MM.1S (cell line): ENCODE results near the gene C15orf40.

Source experiments
- DNase-seq: peaks from one replicate; pipeline ENCODE4 v3.0.0-alpha.2; 2015
- H2AFZ ChIP-seq: fragments of 300-600 bp; sonication (generic); 2 replicates; pipeline ENCODE4 v1.6.0; 2016; ENCODE audit warnings: antibody characterized with exemption, low read length
- H3F3A ChIP-seq: fragments of 300-600 bp; sonication (generic); 2 replicates; pipeline ENCODE4 v1.6.1; 2016; ENCODE audit warnings: mild to moderate bottlenecking, antibody characterized with exemption, low read length, moderate library complexity, mixed read lengths; ENCODE audit not compliant: insufficient read depth
- H3K27ac ChIP-seq: fragments of 300-600 bp; sonication (generic); 2 replicates; pipeline ENCODE4 v1.5.1; 2016; ENCODE audit warnings: mild to moderate bottlenecking, low read length
- H3K27me3 ChIP-seq: fragments of 300-600 bp; sonication (generic); replicated peaks from 2 replicates; pipeline ENCODE4 v1.6.0; 2016; ENCODE audit warnings: low read length; ENCODE audit not compliant: insufficient read depth
- H3K36me3 ChIP-seq: fragments of 300-600 bp; sonication (generic); replicated peaks from 2 replicates; pipeline ENCODE4 v1.6.1; 2016; ENCODE audit warnings: mild to moderate bottlenecking, low read length, mixed read lengths; ENCODE audit not compliant: insufficient read depth
- H3K4me1 ChIP-seq: fragments of 300-600 bp; sonication (generic); 2 replicates; pipeline ENCODE4 v1.6.1; 2016; ENCODE audit warnings: low read length, mixed read lengths
- H3K4me2 ChIP-seq: fragments of 300-600 bp; sonication (generic); 2 replicates; pipeline ENCODE4 v1.6.0; 2016; ENCODE audit warnings: low read depth, low read length
- H3K4me3 ChIP-seq: fragments of 300-600 bp; sonication (generic); 2 replicates; pipeline ENCODE4 v1.5.1; 2016; ENCODE audit warnings: low read length, mixed read lengths
- H3K79me2 ChIP-seq: fragments of 300-600 bp; sonication (generic); 2 replicates; pipeline ENCODE4 v1.6.1; 2016; ENCODE audit warnings: mixed run types, low read length, mixed read lengths
- H3K9ac ChIP-seq: fragments of 300-600 bp; sonication (generic); 2 replicates; pipeline ENCODE4 v1.6.1; 2016; ENCODE audit warnings: low read length, mixed read lengths
- H3K9me2 ChIP-seq: fragments of 300-600 bp; sonication (generic); replicated peaks from 2 replicates; pipeline ENCODE4 v1.6.1; 2016; ENCODE audit warnings: mild to moderate bottlenecking, low read length, mixed read lengths; ENCODE audit not compliant: insufficient read depth
- H3K9me3 ChIP-seq: fragments of 300-600 bp; sonication (generic); replicated peaks from 2 replicates; pipeline ENCODE4 v1.6.1; 2016; ENCODE audit warnings: mild to moderate bottlenecking, low read length, mixed read lengths; ENCODE audit not compliant: insufficient read depth
- H4K20me1 ChIP-seq: fragments of 300-600 bp; sonication (generic); 2 replicates; pipeline ENCODE4 v1.6.1; 2016; ENCODE audit warnings: mild to moderate bottlenecking, low read length, moderate library complexity, mixed read lengths; ENCODE audit not compliant: insufficient read depth
- EZH2 ChIP-seq: fragments of 300-600 bp; sonication (generic); optimal IDR thresholded peaks from 2 replicates; pipeline ENCODE3; 2017; ENCODE audit warnings: low read depth, mild to moderate bottlenecking, antibody characterized with exemption, low read length, mixed read lengths
- EZH2phosphoT487 ChIP-seq: fragments of 300-600 bp; sonication (generic); IDR thresholded peaks from 2 replicates; pipeline ENCODE4 v1.6.1; 2018; ENCODE audit warnings: antibody characterized with exemption, low read length
- TF ChIP-seq, protein P1 (sequence below): fragments of 300-600 bp; sonication (generic); IDR thresholded peaks from 2 replicates; pipeline ENCODE4 v1.5.1; 2016; ENCODE audit warnings: antibody characterized with exemption, low read length, mixed read lengths

Gene C15orf40

DNA sequence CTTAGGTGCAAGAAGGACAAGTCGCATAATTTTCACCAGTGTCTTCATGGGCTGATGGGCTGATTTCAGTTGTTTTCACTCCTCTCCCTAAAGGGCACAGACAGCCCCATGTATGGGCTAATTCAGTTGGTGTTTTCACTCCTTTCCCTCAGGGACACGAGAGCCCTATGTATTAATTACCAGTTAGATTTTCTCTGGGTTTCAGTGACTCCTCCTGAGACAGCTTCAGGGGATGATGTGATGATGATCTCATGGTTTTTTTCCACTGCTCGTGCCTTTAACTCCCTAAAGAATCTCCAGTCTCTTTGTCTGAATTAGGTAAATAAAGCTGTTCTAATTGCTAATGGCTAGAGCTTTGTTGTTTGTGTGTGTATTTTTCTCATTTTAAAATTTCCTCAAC lies 15.5 kb downstream of the C15orf40 start:
- Histone ChIP-seq H3F3A (no peaks in the 10 kb centered on the region), H3K27me3 (no peaks in the 10 kb centered on the region), H2AFZ (no peak overlapping the region), H3K4me3 (no peak overlapping the region), H3K9ac (no peak overlapping the region), H4K20me1 (no peaks in the 10 kb centered on the region), H3K4me2 (no peak overlapping the region), H3K79me2 (no peaks in the 10 kb centered on the region), H3K4me1 (peaks cover 5% of the 10 kb centered on the region; the same call in 1 of the 2 replicates), H3K27ac (no peak overlapping the region), H3K36me3 (no peaks in the 10 kb centered on the region), H3K9me3 (no peaks in the 10 kb centered on the region), H3K9me2 (no peaks in the 10 kb centered on the region)
- no peak for DNase-seq
- TF ChIP-seq EZH2phosphoT487: no peak

GRCh38 chr15:82995076-82995475 lies 16.4 kb downstream of the C15orf40 start:
- Histone ChIP-seq H3K27ac (no peak overlapping the region), H3F3A (no peaks in the 10 kb centered on the region), H3K9ac (no peak overlapping the region), H3K36me3 (no peaks in the 10 kb centered on the region), H3K9me2 (no peaks in the 10 kb centered on the region), H4K20me1 (no peaks in the 10 kb centered on the region), H3K79me2 (no peaks in the 10 kb centered on the region), H3K4me3 (no peak overlapping the region), H3K27me3 (no peaks in the 10 kb centered on the region), H3K4me1 (peaks cover 3% of the 10 kb centered on the region; the same call in 1 of the 2 replicates), H3K4me2 (no peak overlapping the region), H2AFZ (no peak overlapping the region), H3K9me3 (no peaks in the 10 kb centered on the region)
- TF ChIP-seq, protein P1, sequence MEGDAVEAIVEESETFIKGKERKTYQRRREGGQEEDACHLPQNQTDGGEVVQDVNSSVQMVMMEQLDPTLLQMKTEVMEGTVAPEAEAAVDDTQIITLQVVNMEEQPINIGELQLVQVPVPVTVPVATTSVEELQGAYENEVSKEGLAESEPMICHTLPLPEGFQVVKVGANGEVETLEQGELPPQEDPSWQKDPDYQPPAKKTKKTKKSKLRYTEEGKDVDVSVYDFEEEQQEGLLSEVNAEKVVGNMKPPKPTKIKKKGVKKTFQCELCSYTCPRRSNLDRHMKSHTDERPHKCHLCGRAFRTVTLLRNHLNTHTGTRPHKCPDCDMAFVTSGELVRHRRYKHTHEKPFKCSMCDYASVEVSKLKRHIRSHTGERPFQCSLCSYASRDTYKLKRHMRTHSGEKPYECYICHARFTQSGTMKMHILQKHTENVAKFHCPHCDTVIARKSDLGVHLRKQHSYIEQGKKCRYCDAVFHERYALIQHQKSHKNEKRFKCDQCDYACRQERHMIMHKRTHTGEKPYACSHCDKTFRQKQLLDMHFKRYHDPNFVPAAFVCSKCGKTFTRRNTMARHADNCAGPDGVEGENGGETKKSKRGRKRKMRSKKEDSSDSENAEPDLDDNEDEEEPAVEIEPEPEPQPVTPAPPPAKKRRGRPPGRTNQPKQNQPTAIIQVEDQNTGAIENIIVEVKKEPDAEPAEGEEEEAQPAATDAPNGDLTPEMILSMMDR: no peak
- TF ChIP-seq EZH2phosphoT487 (no peak), EZH2 (no peak)
- DNase-seq: no peak

- H3K79me2 ChIP-seq: peaks cover 4% of the 10 kb centered on the region; the same call in 1 of the 2 replicates
- no peaks in the 10 kb centered on the region for H4K20me1 ChIP-seq
- no peak overlapping the region for H3K27ac ChIP-seq
- H3F3A ChIP-seq: no peaks in the 10 kb centered on the region
- TF ChIP-seq EZH2: no peak
- TF ChIP-seq, protein P1: no peak
- TF ChIP-seq EZH2phosphoT487: no peak
- H2AFZ ChIP-seq: no peak overlapping the region
- no peak for DNase-seq
- no peaks in the 10 kb centered on the region for H3K27me3 ChIP-seq
- no peaks in the 10 kb centered on the region for H3K9me3 ChIP-seq
- no peak overlapping the region for H3K4me2 ChIP-seq
- no peak overlapping the region for H3K4me3 ChIP-seq
- no peak overlapping the region for H3K9ac ChIP-seq
- no peaks in the 10 kb centered on the region for H3K9me2 ChIP-seq
- H3K36me3 ChIP-seq: no peaks in the 10 kb centered on the region
- H3K4me1 ChIP-seq: no peaks in the 10 kb centered on the region
Observed at GRCh38 chr15:82993144-82993543, 18.3 kb downstream of the C15orf40 start.

DNA sequence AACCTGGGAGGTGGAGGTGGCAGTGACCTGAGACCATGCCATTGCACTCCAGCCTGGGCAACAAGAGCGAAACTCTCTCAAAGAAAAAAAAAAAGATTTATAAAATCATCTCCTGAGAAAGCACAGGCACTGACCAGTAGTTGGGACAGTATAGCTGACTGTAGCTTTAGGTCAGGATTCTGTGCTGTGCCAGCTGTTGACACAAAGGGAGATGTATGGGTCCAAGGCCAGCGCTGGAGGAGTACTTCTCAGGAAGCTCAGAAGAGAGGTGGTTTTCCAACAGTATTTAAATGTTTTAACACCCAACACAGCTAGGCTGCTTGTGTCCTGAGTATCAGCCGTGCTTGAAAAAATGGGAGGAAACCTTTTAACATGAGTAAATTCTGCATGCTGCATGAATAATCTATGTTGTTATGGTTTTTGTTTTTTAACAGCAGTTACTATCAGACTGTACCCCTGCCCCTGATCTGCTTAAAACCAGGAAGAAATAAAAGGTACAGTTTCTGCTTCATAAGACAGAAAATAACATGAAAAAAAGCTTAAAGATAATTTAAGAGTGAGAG lies 18.9 kb downstream of the C15orf40 start:
- no peak overlapping the region for H2AFZ ChIP-seq
- H3K36me3 ChIP-seq: no peaks in the 10 kb centered on the region
- no peaks in the 10 kb centered on the region for H3K9me3 ChIP-seq
- H3K9ac ChIP-seq: no peak overlapping the region
- no peaks in the 10 kb centered on the region for H4K20me1 ChIP-seq
- no peak overlapping the region for H3K27ac ChIP-seq
- H3K79me2 ChIP-seq: peaks cover 8% of the 10 kb centered on the region
- H3K4me3 ChIP-seq: no peak overlapping the region
- H3K27me3 ChIP-seq: no peaks in the 10 kb centered on the region
- no peaks in the 10 kb centered on the region for H3K9me2 ChIP-seq
- no peak for DNase-seq
- no peak overlapping the region for H3K4me2 ChIP-seq
- TF ChIP-seq EZH2phosphoT487 (no peak), EZH2 (no peak)
- TF ChIP-seq, protein P1: no peak
- no peaks in the 10 kb centered on the region for H3F3A ChIP-seq
- no peaks in the 10 kb centered on the region for H3K4me1 ChIP-seq
